GM19455 (cell line): ENCODE results near the gene PDE11A.

Experiments
- ATAC-seq: cut with Tn5 transposase; IDR thresholded peaks from one replicate; pipeline ENCODE4 v1.9.1; 2021; ENCODE audit not compliant: unreplicated experiment

PDE11A gene

GRCh38 chr2:177730363-177730762 lies 342.2 kb downstream of the PDE11A start:
- no peak for ATAC-seq

DNA sequence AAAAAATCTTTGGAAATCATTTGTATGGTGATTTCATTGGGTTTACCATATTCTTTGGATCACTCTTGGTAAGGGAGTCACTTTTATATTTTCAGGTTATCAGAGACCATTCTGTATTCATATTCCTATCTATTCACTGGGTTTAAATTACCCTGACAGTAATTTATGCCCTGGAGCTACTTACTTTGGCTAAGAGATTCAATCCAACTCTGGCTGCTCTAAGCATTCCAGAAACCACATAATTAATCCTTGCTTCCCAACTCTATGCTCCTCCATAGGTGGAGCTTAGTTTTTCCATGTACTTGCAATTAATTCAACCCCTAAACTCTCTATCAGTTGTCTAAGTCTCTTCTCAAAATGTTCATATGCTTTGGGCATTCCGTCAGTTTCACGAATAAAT lies 343.7 kb downstream of the PDE11A start:
- ATAC-seq: no peak

DNA sequence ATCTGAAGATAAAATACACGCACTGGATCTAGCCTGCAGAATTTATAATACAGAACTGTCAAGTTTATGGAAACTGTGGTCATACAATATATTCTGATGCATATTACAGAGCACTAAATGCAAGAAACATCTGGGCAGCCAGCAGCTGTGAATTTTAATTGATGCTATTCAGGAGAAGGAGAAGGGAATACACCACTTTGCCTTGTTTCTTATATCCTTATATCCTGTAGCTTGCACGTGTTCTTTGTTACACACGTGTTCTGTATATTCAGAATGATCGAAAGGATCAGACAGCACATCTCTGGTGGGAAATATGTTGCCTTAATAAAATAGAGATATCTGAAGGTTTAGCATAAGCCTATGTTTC lies 344.2 kb downstream of the PDE11A start:
- no peak for ATAC-seq

DNA sequence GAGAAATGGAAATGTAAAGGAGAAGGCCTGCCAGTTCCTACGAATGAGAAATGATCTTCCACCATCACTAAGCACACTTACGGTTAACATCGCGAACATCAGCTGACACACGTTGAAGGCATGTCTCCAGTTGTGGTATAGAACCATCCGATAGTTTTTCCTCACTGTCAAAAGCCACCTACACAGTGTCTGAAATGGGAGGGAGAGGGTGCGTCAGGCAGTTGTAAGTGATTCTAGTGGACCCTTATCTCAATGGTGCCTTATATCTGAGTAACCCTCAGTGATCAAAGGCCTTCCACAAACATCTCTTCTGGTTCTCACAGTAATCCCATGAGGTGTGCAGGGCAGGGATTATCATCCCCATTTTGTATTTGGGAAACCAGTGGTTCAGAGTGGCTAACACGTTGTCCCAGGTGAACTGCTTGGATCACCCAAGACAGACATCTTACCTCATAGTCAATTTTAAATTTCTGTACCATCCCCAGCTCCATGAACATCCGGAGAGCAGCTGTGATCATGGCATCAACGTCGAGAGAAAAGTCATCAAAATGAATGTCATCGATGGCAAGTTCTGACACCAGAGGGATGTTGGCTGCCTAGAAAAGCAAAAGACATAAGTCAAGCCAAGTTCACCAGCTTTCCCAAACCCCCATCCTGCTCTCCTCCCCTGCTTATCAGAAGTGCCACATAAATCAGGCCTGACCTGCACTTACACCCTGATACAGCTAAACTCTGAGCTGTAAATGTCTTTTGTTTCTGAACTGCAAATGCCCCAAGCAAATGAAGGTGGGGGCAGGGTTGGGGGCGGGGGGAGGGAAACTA lies 344.8 kb downstream of the PDE11A start:
- ATAC-seq: no peak

DNA sequence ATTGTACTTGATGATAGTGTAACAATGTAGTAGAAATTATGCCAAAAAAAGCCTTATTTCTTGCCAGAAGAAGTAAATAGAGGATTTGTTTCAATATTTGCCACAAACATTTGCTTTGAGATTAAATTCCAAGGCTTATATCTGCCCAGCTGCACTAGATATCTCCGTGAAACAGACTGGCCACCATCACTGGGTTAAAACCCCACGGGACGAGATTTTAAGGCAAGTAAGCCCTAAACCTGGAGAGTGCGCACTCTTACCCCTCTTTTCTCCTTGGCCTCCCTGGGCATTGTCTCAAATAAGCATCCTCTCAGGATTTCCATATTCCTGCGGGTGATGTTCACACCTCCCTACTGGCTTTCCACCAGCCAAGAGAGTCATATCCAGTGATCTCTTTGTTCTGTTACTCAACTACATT lies 345.6 kb downstream of the PDE11A start:
- ATAC-seq: no peak

GRCh38 chr2:177724398-177725287 lies 347.9 kb downstream of the PDE11A start:
- no peak for ATAC-seq

DNA sequence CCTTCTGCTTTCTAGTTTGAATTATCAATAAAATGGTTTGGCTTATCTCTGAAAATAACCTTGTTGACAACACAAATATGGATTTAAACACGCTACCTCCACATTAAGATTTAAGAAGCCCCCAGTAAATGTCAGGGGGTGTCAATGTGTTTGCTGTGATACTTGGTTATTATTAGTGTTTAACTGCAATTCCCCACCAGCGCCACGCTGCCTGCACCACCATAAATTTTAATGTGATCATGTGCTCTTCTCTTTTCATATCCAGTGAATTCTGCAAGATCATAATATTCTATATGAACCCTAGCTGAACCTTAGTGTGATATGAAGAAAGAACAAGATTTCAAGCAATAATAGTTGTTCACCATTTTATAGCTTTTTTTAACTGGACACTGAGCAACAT lies 349.3 kb downstream of the PDE11A start:
- no peak for ATAC-seq

DNA sequence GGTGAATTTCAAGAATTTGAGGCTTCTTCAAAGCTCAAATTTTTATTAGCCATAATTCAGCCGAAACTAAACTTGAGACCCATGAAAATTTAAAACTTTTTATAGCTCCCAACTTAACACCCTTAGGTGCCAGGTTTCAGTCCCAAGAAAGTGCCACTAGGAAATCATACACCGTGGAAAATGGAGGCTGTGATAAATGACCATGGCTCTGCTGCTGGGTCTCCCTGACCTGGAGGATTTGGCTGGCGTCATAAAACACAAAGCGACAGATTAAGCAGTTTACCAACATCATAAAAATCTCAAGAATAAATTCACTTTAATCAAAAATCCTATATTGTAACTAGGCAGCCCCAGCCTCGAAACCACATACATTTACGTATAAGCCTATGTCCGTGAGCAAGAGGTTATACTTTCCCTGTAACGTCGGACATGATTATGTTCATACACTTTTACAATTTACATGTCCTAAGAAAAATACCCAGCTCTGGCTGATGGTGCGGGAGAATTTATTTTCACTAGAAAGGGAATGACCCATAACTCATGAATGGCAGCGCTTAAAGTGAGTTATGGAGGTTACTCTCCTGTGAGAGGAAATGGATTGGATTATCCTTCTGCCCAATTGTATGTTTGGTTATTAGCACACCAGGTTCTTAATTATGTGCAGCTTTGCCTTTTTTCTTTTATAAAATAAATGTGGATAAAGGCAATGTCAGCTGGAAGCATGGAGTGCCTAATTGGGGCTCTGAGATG lies 350.6 kb downstream of the PDE11A start:
- no peak for ATAC-seq

DNA sequence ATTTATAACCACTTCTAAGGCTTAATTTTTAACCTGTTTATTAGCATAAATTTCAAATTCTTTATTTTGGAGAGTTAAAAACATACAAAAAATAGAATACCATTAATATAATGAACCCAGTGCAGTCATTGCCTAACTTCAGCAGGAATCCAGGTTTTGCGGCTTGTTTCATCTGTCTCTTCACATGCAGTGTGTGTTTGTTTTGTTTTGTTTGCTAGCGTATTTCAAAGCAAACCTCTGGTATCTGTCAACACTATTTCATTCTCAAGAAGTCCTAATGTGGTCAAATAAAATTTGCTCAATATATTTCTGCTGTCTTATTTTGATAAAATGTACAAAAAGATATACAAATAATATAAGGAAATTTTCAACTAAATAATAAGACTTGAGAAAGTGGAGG lies 351.5 kb downstream of the PDE11A start:
- no peak for ATAC-seq

DNA sequence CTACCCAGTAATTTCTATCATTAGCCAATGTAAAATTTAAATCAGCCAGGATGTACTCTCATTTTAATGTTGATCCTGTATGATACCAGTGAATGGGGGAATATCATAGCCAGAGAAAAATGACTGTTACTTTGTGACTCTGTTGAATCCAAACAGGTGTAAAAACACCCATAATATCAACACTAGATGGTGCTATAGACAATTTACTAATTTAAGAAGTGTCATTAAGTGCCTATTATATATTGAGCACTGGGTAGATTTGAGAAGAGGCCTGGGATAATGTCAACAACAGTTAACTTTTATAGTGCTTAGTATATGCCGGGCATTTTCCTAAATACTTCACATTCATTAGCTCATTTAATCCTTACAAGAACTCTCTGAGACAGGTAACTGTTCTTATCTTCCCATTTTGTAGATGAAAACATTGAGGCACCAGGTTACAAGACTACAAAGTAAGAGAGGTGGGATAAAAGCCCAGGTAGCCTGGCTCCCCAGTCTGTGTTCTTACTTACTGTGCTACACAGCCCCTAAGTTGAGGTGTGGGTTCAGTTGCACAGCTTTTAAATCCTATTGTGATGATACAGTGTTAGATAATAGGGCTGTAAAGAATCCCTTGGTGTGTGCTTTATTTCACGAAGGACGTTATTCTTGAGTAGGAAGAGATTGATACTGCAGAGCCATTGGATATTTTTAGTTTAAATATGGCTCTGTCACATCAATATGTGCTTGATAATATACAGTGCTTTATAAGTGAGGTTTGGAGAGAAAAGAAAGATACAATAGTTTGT lies 354.6 kb downstream of the PDE11A start:
- ATAC-seq: no peak

GRCh38 chr2:177716484-177716883 lies 356.1 kb downstream of the PDE11A start:
- ATAC-seq: no peak

GRCh38 chr2:177715771-177716170 lies 356.8 kb downstream of the PDE11A start:
- no peak for ATAC-seq

DNA sequence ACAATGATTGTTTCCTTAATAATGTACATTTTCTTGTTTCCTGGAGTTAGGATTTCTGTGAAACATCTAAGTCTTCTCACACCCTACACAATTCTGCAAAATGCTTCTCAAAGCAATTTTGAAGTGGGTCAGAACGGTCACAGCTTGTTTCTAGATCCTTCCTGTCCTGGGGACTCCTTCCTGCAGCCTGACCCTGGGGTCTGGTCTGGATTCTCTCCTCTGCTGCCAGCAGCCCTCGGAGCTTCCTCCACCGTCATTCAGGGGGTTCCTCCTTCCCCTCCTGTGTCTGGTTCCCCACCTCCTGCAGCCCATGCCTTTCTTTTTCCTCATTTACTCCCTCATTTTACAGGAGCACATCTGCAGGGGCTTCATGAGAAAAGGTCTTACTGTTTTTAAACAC lies 357.9 kb downstream of the PDE11A start:
- no peak for ATAC-seq

- no peak for ATAC-seq
Observed at GRCh38 chr2:177712462-177712861, 360.1 kb downstream of the PDE11A start.

GRCh38 chr2:177711483-177712265 lies 360.9 kb downstream of the PDE11A start:
- ATAC-seq: no peak

- ATAC-seq: no peak
Observed at GRCh38 chr2:177710889-177711288, 361.7 kb downstream of the PDE11A start.

GRCh38 chr2:177709986-177710401 lies 362.6 kb downstream of the PDE11A start:
- no peak for ATAC-seq

GRCh38 chr2:177708660-177709444 lies 363.7 kb downstream of the PDE11A start:
- ATAC-seq: no peak

GRCh38 chr2:177708106-177708505 lies 364.5 kb downstream of the PDE11A start:
- ATAC-seq: no peak
